ENCODE data around the gene WBP2NL. TPM values are rescaled to one million over a fixed set of nuclear protein-coding genes. Genes with fewer than 3 reads are reported as not detected.

WBP2NL gene
- total RNA-seq, 4 donors from 2014 or later: 3.0 to 6.8 (median 3.5) TPM

DNA sequence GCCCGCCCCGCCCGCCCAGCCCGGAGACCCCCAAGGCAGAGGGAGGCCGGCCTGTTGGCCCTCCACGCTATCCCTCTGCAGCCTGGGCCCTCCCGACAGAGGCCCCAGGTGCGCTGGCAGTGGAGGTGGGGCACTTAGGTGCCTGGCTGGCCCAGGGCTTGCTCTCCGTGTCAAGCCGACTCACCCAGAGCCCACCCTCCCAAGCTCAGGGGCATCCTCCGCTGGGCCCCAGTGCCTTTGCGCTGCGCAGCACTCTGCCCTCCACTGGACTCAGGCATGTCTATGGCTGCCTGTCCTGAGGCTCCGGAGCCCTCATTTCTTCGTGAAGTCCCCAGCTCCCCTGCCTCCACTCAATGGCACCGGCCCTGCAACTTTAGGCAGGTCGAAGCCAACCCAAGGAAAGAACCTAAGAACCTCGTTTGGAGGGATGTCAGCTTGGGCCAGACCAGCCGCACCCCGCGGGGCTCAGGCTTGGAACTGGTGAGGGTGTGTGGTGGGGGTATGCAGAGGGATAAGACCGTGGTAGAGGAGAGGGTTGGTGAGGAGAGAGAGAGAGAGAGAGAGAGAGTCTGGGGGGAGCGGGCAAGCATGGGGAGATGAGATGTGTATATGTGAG is 40.5 kb upstream of the WBP2NL start:
- Histone ChIP-seq H3K9me3 (no peaks in the 10 kb centered on the region), H3K27ac (peak overlapping the region in 3 of 4 donors; percentile 3 to 88 (median 4)), H3K4me3 (peak overlapping the region in 2 of 4 donors; percentile 24 to 36), H3K4me1 (peaks cover 0 to 36% (median 7%) of the 10 kb centered on the region in 4 donors), H3K36me3 (no peaks in the 10 kb centered on the region), H3K27me3 (no peaks in the 10 kb centered on the region)
- TF ChIP-seq, protein P1, sequence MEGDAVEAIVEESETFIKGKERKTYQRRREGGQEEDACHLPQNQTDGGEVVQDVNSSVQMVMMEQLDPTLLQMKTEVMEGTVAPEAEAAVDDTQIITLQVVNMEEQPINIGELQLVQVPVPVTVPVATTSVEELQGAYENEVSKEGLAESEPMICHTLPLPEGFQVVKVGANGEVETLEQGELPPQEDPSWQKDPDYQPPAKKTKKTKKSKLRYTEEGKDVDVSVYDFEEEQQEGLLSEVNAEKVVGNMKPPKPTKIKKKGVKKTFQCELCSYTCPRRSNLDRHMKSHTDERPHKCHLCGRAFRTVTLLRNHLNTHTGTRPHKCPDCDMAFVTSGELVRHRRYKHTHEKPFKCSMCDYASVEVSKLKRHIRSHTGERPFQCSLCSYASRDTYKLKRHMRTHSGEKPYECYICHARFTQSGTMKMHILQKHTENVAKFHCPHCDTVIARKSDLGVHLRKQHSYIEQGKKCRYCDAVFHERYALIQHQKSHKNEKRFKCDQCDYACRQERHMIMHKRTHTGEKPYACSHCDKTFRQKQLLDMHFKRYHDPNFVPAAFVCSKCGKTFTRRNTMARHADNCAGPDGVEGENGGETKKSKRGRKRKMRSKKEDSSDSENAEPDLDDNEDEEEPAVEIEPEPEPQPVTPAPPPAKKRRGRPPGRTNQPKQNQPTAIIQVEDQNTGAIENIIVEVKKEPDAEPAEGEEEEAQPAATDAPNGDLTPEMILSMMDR (IDR thresholded peaks at IDR 0.05): no peak
- TF ChIP-seq EP300 (IDR thresholded peaks at IDR 0.05): no peak
- TF ChIP-seq POLR2A (IDR thresholded peaks at IDR 0.05): no peak
- 65 to 74% methylated on average over 11 to 17 of the region's 23 CpGs for WGBS, 2 donors
- no peak for DNase-seq (ENCODE audit: low spot score in 2 of 2)

- TF ChIP-seq POLR2A (IDR thresholded peaks at IDR 0.05) (no peak), EP300 (IDR thresholded peaks at IDR 0.05) (peak; percentile 19 to 82)
- TF ChIP-seq, protein P1 (IDR thresholded peaks at IDR 0.05): peak in 2 of 5 experiments; percentile 19 to 24
- H3K27ac ChIP-seq: peak overlapping the region; percentile 65 to 88 (median 78)
- H3K9me3 ChIP-seq: no peaks in the 10 kb centered on the region
- WGBS, 2 donors: 57 to 60% methylated on average over 9 of the region's 9 CpGs
- H3K4me3 ChIP-seq: no peak overlapping the region
- peak in 1 of 2 donors; percentile 17 for DNase-seq (ENCODE audit: low spot score in 2 of 2)
- peaks cover 0 to 52% (median 11%) of the 10 kb centered on the region in 4 donors for H3K4me1 ChIP-seq
- H3K36me3 ChIP-seq: no peaks in the 10 kb centered on the region
- no peaks in the 10 kb centered on the region for H3K27me3 ChIP-seq
Observed at GRCh38 chr22:41963453-41964111, 35.0 kb upstream of the WBP2NL start.

GRCh38 chr22:41964112-41964491 is 34.5 kb upstream of the WBP2NL start:
- Histone ChIP-seq H3K9me3 (no peaks in the 10 kb centered on the region), H3K4me1 (peaks cover 0 to 55% (median 11%) of the 10 kb centered on the region in 4 donors), H3K27ac (peak overlapping the region; percentile 65 to 88 (median 78)), H3K36me3 (no peaks in the 10 kb centered on the region), H3K4me3 (no peak overlapping the region), H3K27me3 (no peaks in the 10 kb centered on the region)
- peak; percentile 0 to 5 for TF ChIP-seq EP300 (IDR thresholded peaks at IDR 0.05)
- TF ChIP-seq, protein P1 (IDR thresholded peaks at IDR 0.05): no peak
- TF ChIP-seq POLR2A (IDR thresholded peaks at IDR 0.05): no peak
- 34 to 42% methylated on average over 5 of the region's 5 CpGs for WGBS, 2 donors
- DNase-seq (ENCODE audit: low spot score in 2 of 2): no peak

- DNase-seq (ENCODE audit: low spot score in 2 of 2): no peak
- no peaks in the 10 kb centered on the region for H3K9me3 ChIP-seq
- 94 to 98% methylated on average over 2 of the region's 2 CpGs for WGBS, 2 donors
- no peaks in the 10 kb centered on the region for H3K27me3 ChIP-seq
- no peak for TF ChIP-seq EP300 (IDR thresholded peaks at IDR 0.05)
- TF ChIP-seq, protein P1 (IDR thresholded peaks at IDR 0.05): no peak
- TF ChIP-seq POLR2A (IDR thresholded peaks at IDR 0.05): no peak
- peak overlapping the region in 2 of 4 donors; percentile 82 to 88 for H3K27ac ChIP-seq
- no peak overlapping the region for H3K4me3 ChIP-seq
- H3K36me3 ChIP-seq: no peaks in the 10 kb centered on the region
- peaks cover 0 to 37% (median 9%) of the 10 kb centered on the region in 4 donors for H3K4me1 ChIP-seq
Observed at GRCh38 chr22:41966225-41966606, 32.4 kb upstream of the WBP2NL start.

- Histone ChIP-seq H3K4me3 (no peak overlapping the region), H3K36me3 (no peaks in the 10 kb centered on the region), H3K27ac (peak overlapping the region in 2 of 4 donors; percentile 82 to 88), H3K27me3 (no peaks in the 10 kb centered on the region), H3K9me3 (no peaks in the 10 kb centered on the region), H3K4me1 (peaks cover 0 to 37% (median 9%) of the 10 kb centered on the region in 4 donors)
- DNase-seq (ENCODE audit: low spot score in 2 of 2): peak in 1 of 2 donors; percentile 26
- TF ChIP-seq EP300 (IDR thresholded peaks at IDR 0.05): no peak
- TF ChIP-seq, protein P1 (IDR thresholded peaks at IDR 0.05): peak; percentile 12 to 51 (median 33)
- WGBS, 2 donors: 25 to 31% methylated on average over 8 of the region's 8 CpGs
Observed at GRCh38 chr22:41966607-41967240, 31.9 kb upstream of the WBP2NL start.

Data from tibial nerve (tissue), 4 donors.